Measurements from ENCODE around the gene ZNF547.
"Not testable (repeated sequence)": the region's sequence is repeated elsewhere in the genome, so short reads cannot be mapped to it uniquely, and the experiment has no call there.

The ZNF547 gene

GRCh38 chr19:57350877-57351805, 12.2 kb upstream of the ZNF547 start, which contains the start of gene ZNF304:
ZNF304 (plus strand) TSS chr19:57351271; CDS start chr19:57351665, 394 bp downstream.
- Histone ChIP-seq H3K4me1 (ENCODE audit: insufficient read depth, low read length) (peaks cover 21% of the 10 kb centered on the region), H3K4me3 (ENCODE audit: low read length) (peak within 1 kb of the TSS; percentile 96), H2AFZ (ENCODE audit: low read depth, low read length) (peak within 1 kb of the TSS; percentile 39), H3K27me3 (ENCODE audit: insufficient read depth, low read length) (no peaks in the 10 kb centered on the region), H3K36me3 (ENCODE audit: insufficient read depth, low read length) (peaks cover 30% of the 10 kb centered on the region), H3K9me3 (ENCODE audit: low read length) (no peaks in the 10 kb centered on the region)

- peaks cover 38% of the 10 kb centered on the region for H3K36me3 ChIP-seq (ENCODE audit: insufficient read depth, low read length)
- peaks cover 21% of the 10 kb centered on the region for H3K4me1 ChIP-seq (ENCODE audit: insufficient read depth, low read length)
- H3K27me3 ChIP-seq (ENCODE audit: insufficient read depth, low read length), result no peaks in the 10 kb centered on the region
- peaks cover 3% of the 10 kb centered on the region for H3K9me3 ChIP-seq (ENCODE audit: low read length)
- peak overlapping the region; percentile 96 for H3K4me3 ChIP-seq (ENCODE audit: low read length)
- peak overlapping the region; percentile 22 for H2AFZ ChIP-seq (ENCODE audit: low read depth, low read length)
Observed at GRCh38 chr19:57351867-57352266, 11.5 kb upstream of the ZNF547 start.

GRCh38 chr19:57355916-57356315, 7.4 kb upstream of the ZNF547 start:
- peaks cover 64% of the 10 kb centered on the region for H3K36me3 ChIP-seq (ENCODE audit: insufficient read depth, low read length)
- H3K4me3 ChIP-seq (ENCODE audit: low read length), result no peak overlapping the region
- H3K9me3 ChIP-seq (ENCODE audit: low read length), result peaks cover 3% of the 10 kb centered on the region
- peaks cover 14% of the 10 kb centered on the region for H3K4me1 ChIP-seq (ENCODE audit: insufficient read depth, low read length)
- H3K27me3 ChIP-seq (ENCODE audit: insufficient read depth, low read length), result no peaks in the 10 kb centered on the region
- no peak overlapping the region for H2AFZ ChIP-seq (ENCODE audit: low read depth, low read length)

GRCh38 chr19:57357406-57357805, 5.9 kb upstream of the ZNF547 start:
- H3K9me3 ChIP-seq (ENCODE audit: low read length), result peaks cover 3% of the 10 kb centered on the region
- H3K36me3 ChIP-seq (ENCODE audit: insufficient read depth, low read length), result peaks cover 64% of the 10 kb centered on the region
- H2AFZ ChIP-seq (ENCODE audit: low read depth, low read length), result no peak overlapping the region
- peaks cover 8% of the 10 kb centered on the region for H3K4me1 ChIP-seq (ENCODE audit: insufficient read depth, low read length)
- no peaks in the 10 kb centered on the region for H3K27me3 ChIP-seq (ENCODE audit: insufficient read depth, low read length)
- H3K4me3 ChIP-seq (ENCODE audit: low read length), result no peak overlapping the region

GRCh38 chr19:57359300-57359699, 4.1 kb upstream of the ZNF547 start:
- Histone ChIP-seq H3K27me3 (ENCODE audit: insufficient read depth, low read length) (no peaks in the 10 kb centered on the region), H3K4me1 (ENCODE audit: insufficient read depth, low read length) (peaks cover 10% of the 10 kb centered on the region), H3K9me3 (ENCODE audit: low read length) (peaks cover 3% of the 10 kb centered on the region), H2AFZ (ENCODE audit: low read depth, low read length) (no peak overlapping the region), H3K36me3 (ENCODE audit: insufficient read depth, low read length) (peaks cover 52% of the 10 kb centered on the region), H3K4me3 (ENCODE audit: low read length) (no peak overlapping the region)

GRCh38 chr19:57362419-57362818, 932 bp upstream of the ZNF547 start:
- H3K27me3 ChIP-seq (ENCODE audit: insufficient read depth, low read length), result no peaks in the 10 kb centered on the region
- H3K4me1 ChIP-seq (ENCODE audit: insufficient read depth, low read length), result peaks cover 10% of the 10 kb centered on the region
- H2AFZ ChIP-seq (ENCODE audit: low read depth, low read length), result peak overlapping the region; percentile 64
- H3K9me3 ChIP-seq (ENCODE audit: low read length), result no peaks in the 10 kb centered on the region
- H3K36me3 ChIP-seq (ENCODE audit: insufficient read depth, low read length), result peaks cover 26% of the 10 kb centered on the region
- peak overlapping the region; percentile 63 for H3K4me3 ChIP-seq (ENCODE audit: low read length)

GRCh38 chr19:57363688-57364181, 384 bp downstream of the ZNF547 start:
- Histone ChIP-seq H3K36me3 (ENCODE audit: insufficient read depth, low read length) (peaks cover 18% of the 10 kb centered on the region), H3K9me3 (ENCODE audit: low read length) (no peaks in the 10 kb centered on the region), H2AFZ (ENCODE audit: low read depth, low read length) (no peak overlapping the region), H3K27me3 (ENCODE audit: insufficient read depth, low read length) (no peaks in the 10 kb centered on the region), H3K4me1 (ENCODE audit: insufficient read depth, low read length) (peaks cover 10% of the 10 kb centered on the region), H3K4me3 (ENCODE audit: low read length) (peak overlapping the region; percentile 63)

GRCh38 chr19:57366776-57367175, 3.4 kb downstream of the ZNF547 start:
- Histone ChIP-seq H2AFZ (ENCODE audit: low read depth, low read length) (no peak overlapping the region), H3K36me3 (ENCODE audit: insufficient read depth, low read length) (peaks cover 19% of the 10 kb centered on the region), H3K4me3 (ENCODE audit: low read length) (no peak overlapping the region), H3K27me3 (ENCODE audit: insufficient read depth, low read length) (no peaks in the 10 kb centered on the region), H3K9me3 (ENCODE audit: low read length) (no peaks in the 10 kb centered on the region), H3K4me1 (ENCODE audit: insufficient read depth, low read length) (peaks cover 10% of the 10 kb centered on the region)

- Histone ChIP-seq H3K27me3 (ENCODE audit: insufficient read depth, low read length) (no peaks in the 10 kb centered on the region), H3K4me1 (ENCODE audit: insufficient read depth, low read length) (no peaks in the 10 kb centered on the region), H3K4me3 (ENCODE audit: low read length) (no peak overlapping the region), H2AFZ (ENCODE audit: low read depth, low read length) (no peak overlapping the region), H3K9me3 (ENCODE audit: low read length) (peaks cover 52% of the 10 kb centered on the region), H3K36me3 (ENCODE audit: insufficient read depth, low read length) (peaks cover 57% of the 10 kb centered on the region)
Observed at GRCh38 chr19:57374179-57374578, 10.8 kb downstream of the ZNF547 start.

GRCh38 chr19:57374647-57375046, 11.3 kb downstream of the ZNF547 start:
- peaks cover 57% of the 10 kb centered on the region for H3K36me3 ChIP-seq (ENCODE audit: insufficient read depth, low read length)
- H3K4me3 ChIP-seq (ENCODE audit: low read length); H3K27me3 ChIP-seq (ENCODE audit: insufficient read depth, low read length); H3K4me1 ChIP-seq (ENCODE audit: insufficient read depth, low read length); H2AFZ ChIP-seq (ENCODE audit: low read depth, low read length): not testable (repeated sequence)
- peaks cover 53% of the 10 kb centered on the region for H3K9me3 ChIP-seq (ENCODE audit: low read length)

- Histone ChIP-seq H3K27me3 (ENCODE audit: insufficient read depth, low read length) (no peaks in the 10 kb centered on the region), H3K4me3 (ENCODE audit: low read length) (no peak overlapping the region), H2AFZ (ENCODE audit: low read depth, low read length) (no peak overlapping the region), H3K36me3 (ENCODE audit: insufficient read depth, low read length) (peaks cover 56% of the 10 kb centered on the region), H3K4me1 (ENCODE audit: insufficient read depth, low read length) (no peaks in the 10 kb centered on the region), H3K9me3 (ENCODE audit: low read length) (peaks cover 55% of the 10 kb centered on the region)
Observed at GRCh38 chr19:57376151-57376550, 12.8 kb downstream of the ZNF547 start.

- Histone ChIP-seq H3K4me1 (ENCODE audit: insufficient read depth, low read length) (no peaks in the 10 kb centered on the region), H3K9me3 (ENCODE audit: low read length) (peaks cover 46% of the 10 kb centered on the region), H3K27me3 (ENCODE audit: insufficient read depth, low read length) (no peaks in the 10 kb centered on the region), H3K36me3 (ENCODE audit: insufficient read depth, low read length) (peaks cover 43% of the 10 kb centered on the region), H2AFZ (ENCODE audit: low read depth, low read length) (no peak overlapping the region), H3K4me3 (ENCODE audit: low read length) (no peak overlapping the region)
Observed at GRCh38 chr19:57377498-57378146, 14.3 kb downstream of the ZNF547 start.

- Histone ChIP-seq H3K9me3 (ENCODE audit: low read length) (peaks cover 25% of the 10 kb centered on the region), H3K4me3 (ENCODE audit: low read length) (no peak overlapping the region), H2AFZ (ENCODE audit: low read depth, low read length) (no peak overlapping the region), H3K27me3 (ENCODE audit: insufficient read depth, low read length) (no peaks in the 10 kb centered on the region), H3K36me3 (ENCODE audit: insufficient read depth, low read length) (peaks cover 23% of the 10 kb centered on the region), H3K4me1 (ENCODE audit: insufficient read depth, low read length) (no peaks in the 10 kb centered on the region)
Observed at GRCh38 chr19:57380923-57381322, 17.6 kb downstream of the ZNF547 start.

Measured in neuron (in vitro differentiated cells).